ENCODE results near the gene FOXRED1.

GRCh38 chr11:126265811-126266210 is 3.1 kb upstream of the FOXRED1 start:
- TF ChIP-seq MYC (IDR thresholded peaks at IDR 0.05; ENCODE audit: low read depth, low read length) (no peak), MYC (CRISPR knock-in tag; IDR thresholded peaks at IDR 0.05; ENCODE audit: borderline replicate concordance, low read depth) (no peak), SP2 (IDR thresholded peaks at IDR 0.05; ENCODE audit: extremely low read depth, low read depth, low read length, poor library complexity, severe bottlenecking) (no peak), JUNB (CRISPR knock-in tag; conservative IDR thresholded peaks at IDR 0.05) (no peak), POLR2AphosphoS5 (IDR thresholded peaks at IDR 0.05; ENCODE audit: control insufficient read depth, insufficient read depth, low read depth, low read length) (no peak), RERE (CRISPR knock-in tag; IDR thresholded peaks at IDR 0.05; ENCODE audit: borderline replicate concordance) (no peak), TRIM24 (IDR thresholded peaks at IDR 0.05) (no peak), EHMT2 (IDR thresholded peaks at IDR 0.05) (no peak), NFYB (IDR thresholded peaks at IDR 0.05; ENCODE audit: extremely low read depth, insufficient read length) (no peak), CTCF (IDR thresholded peaks at IDR 0.05 in 2 of 3, conservative IDR thresholded peaks at IDR 0.05 in 1 of 3; ENCODE audit: insufficient read depth in 2 of 3, low read depth in 1 of 3, low read length in 3 of 3) (0 out of 6 replicates have a peak, but pooled peaks of 1 of the 3 experiments have one; percentile 17), TCF7L2 (IDR thresholded peaks at IDR 0.05; ENCODE audit: low read depth, low read length) (no peak), MAX (CRISPR knock-in tag; IDR thresholded peaks at IDR 0.05) (no peak), PHB (CRISPR knock-in tag; IDR thresholded peaks at IDR 0.05) (no peak), SNIP1 (IDR thresholded peaks at IDR 0.05; ENCODE audit: low read depth) (no peak), SFPQ (IDR thresholded peaks at IDR 0.05; ENCODE audit: low read depth, low read length) (no peak)

Measured in K562 (cell line).